Measurements from ENCODE around the gene TMEM184B. TPM values are rescaled to one million over a fixed set of nuclear protein-coding genes. Genes with fewer than 3 reads are reported as not detected.

Gene TMEM184B
- total and polyA plus RNA-seq, 2 of the 8 experiments (the other 6 are each of a cell fraction or from before 2014, with no cell fraction given) = 41.6 to 81.0 TPM

- TF ChIP-seq ATF3 (IDR thresholded peaks at IDR 0.05; ENCODE audit: insufficient read depth, low read depth, low read length) (no peak), YY1 (IDR thresholded peaks at IDR 0.05; ENCODE audit: low read depth, low read length) (no peak), SP1 (IDR thresholded peaks at IDR 0.05; ENCODE audit: low read depth, low read length) (no peak), CTBP2 (IDR thresholded peaks at IDR 0.05; ENCODE audit: borderline replicate concordance, insufficient read depth, insufficient read length, low read length) (no peak), RBBP5 (IDR thresholded peaks at IDR 0.05; ENCODE audit: borderline replicate concordance, low read depth, low read length) (no peak)
Measured at GRCh38 chr22:38292694-38293093, 19.9 kb upstream of the TMEM184B start (continued).
